ENCODE results near the gene TBC1D14. TPM values are rescaled to one million over a fixed set of nuclear protein-coding genes. Genes with fewer than 3 reads are reported as not detected.

The TBC1D14 gene
- total RNA-seq, 1 donor from 2014 or later, result 103 TPM

- FAIRE-seq (no peak), DNase-seq (ENCODE audit: low read depth) (no peak)
- Histone ChIP-seq H3K36me3 (ENCODE audit: control insufficient read depth, insufficient read depth, low read length) (peaks cover 37% of the 10 kb centered on the region), H3K27me3 (ENCODE audit: control insufficient read depth, insufficient read depth, low read length) (no peaks in the 10 kb centered on the region), H3K4me3 (ENCODE audit: low read depth, low read length) (no peak overlapping the region)
- TF ChIP-seq CTCF (IDR thresholded peaks at IDR 0.05; ENCODE audit: insufficient read depth, low read length, severe bottlenecking), result no peak
Observed at GRCh38 chr4:7026107-7026506, 116.5 kb downstream of the TBC1D14 start.

GRCh38 chr4:7027284-7027683 is 117.7 kb downstream of the TBC1D14 start:
- Histone ChIP-seq H3K4me3 (ENCODE audit: low read depth, low read length) (no peak overlapping the region), H3K36me3 (ENCODE audit: control insufficient read depth, insufficient read depth, low read length) (peaks cover 35% of the 10 kb centered on the region), H3K27me3 (ENCODE audit: control insufficient read depth, insufficient read depth, low read length) (no peaks in the 10 kb centered on the region)
- no peak for TF ChIP-seq CTCF (IDR thresholded peaks at IDR 0.05; ENCODE audit: insufficient read depth, low read length, severe bottlenecking)
- DNase-seq (ENCODE audit: low read depth), result no peak
- FAIRE-seq, result no peak

- peaks cover 33% of the 10 kb centered on the region for H3K36me3 ChIP-seq (ENCODE audit: control insufficient read depth, insufficient read depth, low read length)
- no peak for TF ChIP-seq CTCF (IDR thresholded peaks at IDR 0.05; ENCODE audit: insufficient read depth, low read length, severe bottlenecking)
Observed at GRCh38 chr4:7027913-7028312, 118.3 kb downstream of the TBC1D14 start.

GRCh38 chr4:7029212-7029611 is 119.6 kb downstream of the TBC1D14 start:
- no peak for DNase-seq (ENCODE audit: low read depth)
- H3K4me3 ChIP-seq (ENCODE audit: low read depth, low read length), result no peak overlapping the region
- H3K36me3 ChIP-seq (ENCODE audit: control insufficient read depth, insufficient read depth, low read length), result peaks cover 27% of the 10 kb centered on the region
- H3K27me3 ChIP-seq (ENCODE audit: control insufficient read depth, insufficient read depth, low read length), result no peaks in the 10 kb centered on the region
- no peak for FAIRE-seq
- no peak for TF ChIP-seq CTCF (IDR thresholded peaks at IDR 0.05; ENCODE audit: insufficient read depth, low read length, severe bottlenecking)

More at GRCh38 chr4:7027913-7028312, 118.3 kb downstream of the TBC1D14 start:
- peak; percentile 89 for FAIRE-seq
- Histone ChIP-seq H3K4me3 (ENCODE audit: low read depth, low read length) (no peak overlapping the region), H3K27me3 (ENCODE audit: control insufficient read depth, insufficient read depth, low read length) (no peaks in the 10 kb centered on the region)
- no peak for DNase-seq (ENCODE audit: low read depth)

GRCh38 chr4:7029921-7030320 is 120.3 kb downstream of the TBC1D14 start:
- DNase-seq (ENCODE audit: low read depth), result no peak
- no peak for TF ChIP-seq CTCF (IDR thresholded peaks at IDR 0.05; ENCODE audit: insufficient read depth, low read length, severe bottlenecking)
- FAIRE-seq, result no peak
- Histone ChIP-seq H3K4me3 (ENCODE audit: low read depth, low read length) (no peak overlapping the region), H3K27me3 (ENCODE audit: control insufficient read depth, insufficient read depth, low read length) (no peaks in the 10 kb centered on the region), H3K36me3 (ENCODE audit: control insufficient read depth, insufficient read depth, low read length) (peaks cover 24% of the 10 kb centered on the region)

GRCh38 chr4:7030856-7031255 is 121.2 kb downstream of the TBC1D14 start:
- no peaks in the 10 kb centered on the region for H3K27me3 ChIP-seq (ENCODE audit: control insufficient read depth, insufficient read depth, low read length)
- FAIRE-seq, result no peak
- no peak for TF ChIP-seq CTCF (IDR thresholded peaks at IDR 0.05; ENCODE audit: insufficient read depth, low read length, severe bottlenecking)
- peaks cover 18% of the 10 kb centered on the region for H3K36me3 ChIP-seq (ENCODE audit: control insufficient read depth, insufficient read depth, low read length)
- DNase-seq (ENCODE audit: low read depth), result no peak
- H3K4me3 ChIP-seq (ENCODE audit: low read depth, low read length), result no peak overlapping the region
